ENCODE results near the gene PRELID2.
"Not testable (repeated sequence)": the region's sequence is repeated elsewhere in the genome, so short reads cannot be mapped to it uniquely, and the experiment has no call there.

GRCh38 chr5:145798503-145798902 is 36.6 kb downstream of the PRELID2 start:
- TF ChIP-seq CTCF, POLR2A (IDR thresholded peaks at IDR 0.05): not testable (repeated sequence)

Measured in gastroesophageal sphincter (tissue), 3 donors.